ENCODE results near the gene ACKR3.

Gene ACKR3

GRCh38 chr2:236629961-236630872, 60.6 kb downstream of the ACKR3 start:
- no peak for DNase-seq (ENCODE audit: low spot score)

- DNase-seq (ENCODE audit: low spot score): no peak
These were observed 61.7 kb downstream of the ACKR3 start for GRCh38 chr2:236631281-236631855.

GRCh38 chr2:236631856-236632291, 62.2 kb downstream of the ACKR3 start:
- no peak for DNase-seq (ENCODE audit: low spot score)

All from hepatic stellate cell (primary cell).